ENCODE measurements around the gene SLC35A4.
"Not testable (repeated sequence)": the region's sequence is repeated elsewhere in the genome, so short reads cannot be mapped to it uniquely, and the experiment has no call there.

GRCh38 chr5:140603446-140603698 lies 38.7 kb downstream of the SLC35A4 start:
- TF ChIP-seq, protein P1, sequence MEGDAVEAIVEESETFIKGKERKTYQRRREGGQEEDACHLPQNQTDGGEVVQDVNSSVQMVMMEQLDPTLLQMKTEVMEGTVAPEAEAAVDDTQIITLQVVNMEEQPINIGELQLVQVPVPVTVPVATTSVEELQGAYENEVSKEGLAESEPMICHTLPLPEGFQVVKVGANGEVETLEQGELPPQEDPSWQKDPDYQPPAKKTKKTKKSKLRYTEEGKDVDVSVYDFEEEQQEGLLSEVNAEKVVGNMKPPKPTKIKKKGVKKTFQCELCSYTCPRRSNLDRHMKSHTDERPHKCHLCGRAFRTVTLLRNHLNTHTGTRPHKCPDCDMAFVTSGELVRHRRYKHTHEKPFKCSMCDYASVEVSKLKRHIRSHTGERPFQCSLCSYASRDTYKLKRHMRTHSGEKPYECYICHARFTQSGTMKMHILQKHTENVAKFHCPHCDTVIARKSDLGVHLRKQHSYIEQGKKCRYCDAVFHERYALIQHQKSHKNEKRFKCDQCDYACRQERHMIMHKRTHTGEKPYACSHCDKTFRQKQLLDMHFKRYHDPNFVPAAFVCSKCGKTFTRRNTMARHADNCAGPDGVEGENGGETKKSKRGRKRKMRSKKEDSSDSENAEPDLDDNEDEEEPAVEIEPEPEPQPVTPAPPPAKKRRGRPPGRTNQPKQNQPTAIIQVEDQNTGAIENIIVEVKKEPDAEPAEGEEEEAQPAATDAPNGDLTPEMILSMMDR (conservative IDR thresholded peaks at IDR 0.05): not testable (repeated sequence)
- not testable (repeated sequence) for TF ChIP-seq EZH2 (IDR thresholded peaks at IDR 0.05; ENCODE audit: low read depth)

Measured in PC-9 (cell line).